Smooth muscle cell (in vitro differentiated cells): ENCODE results near the gene EXOC4. TPM values are rescaled to one million over a fixed set of nuclear protein-coding genes. Genes with fewer than 3 reads are reported as not detected.

Experiments used
- DNase-seq: peaks from one replicate; lab custom pipeline; 2025; ENCODE audit not compliant: unreplicated experiment; lab: John Stamatoyannopoulos, UW
- H2AFZ ChIP-seq: fragments of 200-600 bp; sonication (generic); 2 replicates; pipeline ENCODE4 v1.6.0; 2016; ENCODE audit warnings: antibody characterized with exemption, low read depth, mild to moderate bottlenecking
- H3F3A ChIP-seq: fragments of 200-600 bp; sonication (generic); 2 replicates; pipeline ENCODE4 v1.6.0; 2017; ENCODE audit warnings: antibody characterized with exemption, low read depth
- H3K27ac ChIP-seq: fragments of 200-600 bp; sonication (generic); 2 replicates; pipeline ENCODE4 v1.5.1; 2016; ENCODE audit warnings: low read depth, mild to moderate bottlenecking
- H3K27me3 ChIP-seq: fragments of 200-600 bp; sonication (generic); 2 replicates; pipeline ENCODE4 v1.6.1; 2016; ENCODE audit warnings: low read depth, mild to moderate bottlenecking
- H3K36me3 ChIP-seq: fragments of 200-600 bp; sonication (generic); 2 replicates; pipeline ENCODE4 v1.5.1; 2016; ENCODE audit warnings: low read depth
- H3K4me1 ChIP-seq: fragments of 200-600 bp; sonication (generic); 2 replicates; pipeline ENCODE4 v1.5.1; 2016; ENCODE audit warnings: low read depth
- H3K4me2 ChIP-seq: fragments of 200-600 bp; sonication (generic); 2 replicates; pipeline ENCODE4 v1.6.0; 2016; ENCODE audit warnings: mild to moderate bottlenecking
- H3K4me3 ChIP-seq: fragments of 200-600 bp; sonication (generic); 2 replicates; pipeline ENCODE4 v1.5.1; 2016; ENCODE audit warnings: mild to moderate bottlenecking
- H3K79me2 ChIP-seq: fragments of 200-600 bp; sonication (generic); 2 replicates; pipeline ENCODE4 v1.6.0; 2016; ENCODE audit warnings: low read depth, mild to moderate bottlenecking
- H3K9ac ChIP-seq: fragments of 200-600 bp; sonication (generic); 2 replicates; pipeline ENCODE4 v1.6.0; 2016; ENCODE audit warnings: low read depth
- H3K9me3 ChIP-seq: fragments of 200-600 bp; sonication (generic); replicated peaks from 2 replicates; pipeline ENCODE4 v1.5.1; 2016; ENCODE audit warnings: low read depth
- H4K20me1 ChIP-seq: fragments of 200-600 bp; sonication (generic); 2 replicates; pipeline ENCODE4 v1.6.0; 2016; ENCODE audit warnings: low read depth
- WGBS: methylation state at CpG from one replicate; pipeline ENCODE4 v1.1.7; 2016; ENCODE audit warnings: low lambda C conversion rate; 5-methylcytosine and 5-hydroxymethylcytosine counted together
- polyA plus RNA-seq: library from polyadenylated mRNA; unstranded; fragments of >200 nt; fragmentation: Nextera tagmentation; extraction: Ambion mirVana; gene quantifications from 2 replicates; pipeline ENCODE4 v1.2.1, GENCODE V29; 2016
- total RNA-seq: library from RNA; depleted of rRNA; stranded (reverse); fragments of >200 nt; gene quantifications from 2 replicates; pipeline ENCODE4 v1.2.3, GENCODE V29; 2014
- TF ChIP-seq, protein P1 (sequence below): fragments of 200-600 bp; sonication (generic); IDR thresholded peaks from 2 replicates; pipeline ENCODE4 v1.5.1; 2017; ENCODE audit warnings: borderline replicate concordance, mild to moderate bottlenecking, antibody characterized with exemption; ENCODE audit not compliant: insufficient read depth, poor library complexity, severe bottlenecking

EXOC4 gene
- total and polyA plus RNA-seq, 2 experiments from 2014 or later: 21.5 to 47.1 TPM

DNA sequence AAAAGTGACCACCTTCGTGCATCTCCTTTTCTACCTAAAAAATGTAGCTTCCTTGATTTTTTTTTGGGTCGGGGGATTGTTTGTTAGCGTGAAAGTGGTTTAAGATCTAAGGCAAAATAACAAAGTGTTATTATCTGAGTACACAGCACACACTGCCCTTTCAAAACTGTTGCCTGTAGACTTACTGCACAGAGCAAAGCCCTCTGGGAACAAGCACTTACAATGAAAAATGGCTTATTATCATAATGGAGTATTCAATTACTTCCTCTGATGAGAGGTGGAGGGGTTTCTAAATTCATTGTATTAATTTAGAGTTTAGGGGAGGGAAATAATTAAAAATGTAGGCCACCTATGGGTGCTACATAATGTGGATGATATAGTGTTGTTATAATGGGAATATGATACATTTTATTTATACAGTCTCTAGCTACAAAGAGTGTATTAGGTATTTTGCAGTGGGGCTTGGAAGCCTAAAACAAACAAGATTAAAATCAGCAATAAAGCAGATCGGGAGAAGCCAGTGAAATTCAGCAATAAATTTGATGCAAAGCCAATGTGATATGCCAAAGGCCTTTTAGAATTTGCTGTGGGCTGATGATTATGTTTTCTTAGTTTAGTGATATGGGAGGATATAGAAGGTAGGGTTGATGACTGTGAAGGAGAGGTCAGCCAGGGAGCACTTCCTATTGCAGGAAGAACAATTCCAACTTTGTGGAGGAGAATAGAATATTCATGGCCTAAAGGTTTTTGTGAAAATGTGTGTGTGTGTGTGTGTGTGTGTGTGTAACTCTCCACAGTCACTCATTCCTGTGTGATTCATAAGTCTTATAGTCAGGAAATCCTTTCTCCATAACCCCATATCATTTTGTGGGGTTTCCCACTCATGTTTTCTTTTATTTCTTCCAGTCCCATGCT lies 17.7 kb upstream of the EXOC4 start:
- Histone ChIP-seq H2AFZ (no peak overlapping the region), H3K9me3 (no peaks in the 10 kb centered on the region), H3K4me3 (no peak overlapping the region), H4K20me1 (no peaks in the 10 kb centered on the region), H3K79me2 (no peaks in the 10 kb centered on the region), H3F3A (no peaks in the 10 kb centered on the region), H3K27me3 (peaks cover 8% of the 10 kb centered on the region), H3K4me1 (no peaks in the 10 kb centered on the region), H3K36me3 (no peaks in the 10 kb centered on the region), H3K4me2 (no peak overlapping the region), H3K27ac (no peak overlapping the region), H3K9ac (no peak overlapping the region)
- WGBS: 84% methylated on average over 4 of the region's 4 CpGs
- DNase-seq: no peak
- TF ChIP-seq, protein P1, sequence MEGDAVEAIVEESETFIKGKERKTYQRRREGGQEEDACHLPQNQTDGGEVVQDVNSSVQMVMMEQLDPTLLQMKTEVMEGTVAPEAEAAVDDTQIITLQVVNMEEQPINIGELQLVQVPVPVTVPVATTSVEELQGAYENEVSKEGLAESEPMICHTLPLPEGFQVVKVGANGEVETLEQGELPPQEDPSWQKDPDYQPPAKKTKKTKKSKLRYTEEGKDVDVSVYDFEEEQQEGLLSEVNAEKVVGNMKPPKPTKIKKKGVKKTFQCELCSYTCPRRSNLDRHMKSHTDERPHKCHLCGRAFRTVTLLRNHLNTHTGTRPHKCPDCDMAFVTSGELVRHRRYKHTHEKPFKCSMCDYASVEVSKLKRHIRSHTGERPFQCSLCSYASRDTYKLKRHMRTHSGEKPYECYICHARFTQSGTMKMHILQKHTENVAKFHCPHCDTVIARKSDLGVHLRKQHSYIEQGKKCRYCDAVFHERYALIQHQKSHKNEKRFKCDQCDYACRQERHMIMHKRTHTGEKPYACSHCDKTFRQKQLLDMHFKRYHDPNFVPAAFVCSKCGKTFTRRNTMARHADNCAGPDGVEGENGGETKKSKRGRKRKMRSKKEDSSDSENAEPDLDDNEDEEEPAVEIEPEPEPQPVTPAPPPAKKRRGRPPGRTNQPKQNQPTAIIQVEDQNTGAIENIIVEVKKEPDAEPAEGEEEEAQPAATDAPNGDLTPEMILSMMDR: no peak

DNA sequence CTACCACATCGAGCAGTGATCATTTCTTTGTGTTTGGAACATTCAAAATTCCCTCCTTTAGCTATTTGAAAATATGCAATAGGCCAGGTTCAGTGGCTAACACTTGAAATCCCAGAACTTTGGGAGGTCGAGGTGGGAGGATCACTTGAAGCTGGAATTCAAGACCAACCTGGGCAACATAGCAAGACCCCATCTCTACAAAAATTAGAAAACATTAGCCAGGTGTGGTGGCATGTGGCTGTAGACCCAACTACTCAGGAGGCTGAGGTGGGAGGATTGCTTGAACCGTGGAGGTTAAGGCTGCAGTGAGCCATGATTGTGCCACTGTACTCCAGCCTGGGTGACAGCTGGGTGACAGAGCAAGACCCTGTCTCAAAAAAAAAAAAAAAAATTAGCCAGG lies 15.3 kb upstream of the EXOC4 start:
- H3K9me3 ChIP-seq: no peaks in the 10 kb centered on the region
- H3K9ac ChIP-seq: no peak overlapping the region
- no peaks in the 10 kb centered on the region for H3F3A ChIP-seq
- no peak overlapping the region for H3K4me3 ChIP-seq
- H3K36me3 ChIP-seq: no peaks in the 10 kb centered on the region
- H4K20me1 ChIP-seq: no peaks in the 10 kb centered on the region
- no peaks in the 10 kb centered on the region for H3K4me1 ChIP-seq
- peaks cover 10% of the 10 kb centered on the region for H3K27me3 ChIP-seq
- no peak overlapping the region for H3K27ac ChIP-seq
- no peaks in the 10 kb centered on the region for H3K79me2 ChIP-seq
- DNase-seq: no peak
- 91% methylated on average over 3 of the region's 3 CpGs for WGBS
- no peak overlapping the region for H2AFZ ChIP-seq
- TF ChIP-seq, protein P1: no peak
- no peak overlapping the region for H3K4me2 ChIP-seq

DNA sequence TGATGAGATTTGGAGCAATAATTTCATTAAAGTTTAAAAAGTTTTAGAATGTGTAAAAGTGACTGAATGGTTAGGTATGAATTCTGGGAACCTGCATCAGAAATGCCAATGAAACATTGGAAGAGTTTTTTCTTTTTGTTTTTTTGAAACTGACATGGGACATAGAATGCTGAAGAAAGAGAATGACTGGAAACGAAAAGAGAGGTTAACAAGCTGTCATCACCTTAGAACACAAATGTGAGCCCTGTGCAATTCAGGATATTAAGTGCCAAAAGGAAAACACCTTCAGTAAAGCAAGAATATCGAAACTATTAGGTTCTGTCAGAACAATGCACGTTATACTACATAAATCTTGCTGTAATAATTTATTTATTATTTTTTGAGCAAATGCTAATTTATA lies 12.6 kb upstream of the EXOC4 start:
- Histone ChIP-seq H3K27ac (no peak overlapping the region), H3K4me2 (no peak overlapping the region), H4K20me1 (no peaks in the 10 kb centered on the region), H3K79me2 (no peaks in the 10 kb centered on the region), H3K36me3 (no peaks in the 10 kb centered on the region), H3K4me1 (no peaks in the 10 kb centered on the region), H3K27me3 (peaks cover 10% of the 10 kb centered on the region), H3F3A (no peaks in the 10 kb centered on the region), H3K9ac (no peak overlapping the region), H3K9me3 (no peaks in the 10 kb centered on the region), H2AFZ (no peak overlapping the region), H3K4me3 (no peak overlapping the region)
- WGBS: 68% methylated on average over 3 of the region's 3 CpGs
- TF ChIP-seq, protein P1: no peak
- DNase-seq: no peak

DNA sequence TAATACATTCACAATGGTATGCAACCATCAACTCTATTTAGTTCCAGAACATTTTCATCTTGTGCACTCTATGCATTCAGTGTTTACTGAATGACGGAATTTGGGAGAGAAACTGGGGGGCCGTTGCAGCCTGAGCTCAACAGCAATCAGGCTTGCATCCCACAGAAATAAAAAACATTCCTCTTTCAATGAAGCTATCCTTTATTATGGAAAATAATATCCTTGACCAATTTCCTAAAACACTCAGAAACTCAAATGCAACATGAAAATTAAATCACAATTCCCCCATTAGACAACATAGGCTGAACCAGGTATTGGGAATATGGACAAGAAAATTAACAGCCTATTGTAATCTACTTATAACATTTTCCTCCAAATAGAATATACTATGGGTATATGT lies 6.3 kb upstream of the EXOC4 start:
- Histone ChIP-seq H3K27ac (no peak overlapping the region), H3K9me3 (no peaks in the 10 kb centered on the region), H3K36me3 (no peaks in the 10 kb centered on the region), H3K4me2 (no peak overlapping the region), H4K20me1 (no peaks in the 10 kb centered on the region), H3F3A (no peaks in the 10 kb centered on the region), H3K4me1 (no peaks in the 10 kb centered on the region), H3K9ac (no peak overlapping the region), H3K79me2 (no peaks in the 10 kb centered on the region), H3K27me3 (no peaks in the 10 kb centered on the region), H2AFZ (no peak overlapping the region), H3K4me3 (no peak overlapping the region)
- no peak for DNase-seq
- TF ChIP-seq, protein P1: no peak
- 94% methylated on average over 2 of the region's 2 CpGs for WGBS
